GM21515 (cell line): Measurements from ENCODE around the gene PAFAH1B1.
"Not testable (repeated sequence)": the region's sequence is repeated elsewhere in the genome, so short reads cannot be mapped to it uniquely, and the experiment has no call there.

ENCODE experiments used
- ATAC-seq: cut with Tn5 transposase; IDR thresholded peaks from one replicate; pipeline ENCODE4 v1.9.1; 2021; ENCODE audit not compliant: unreplicated experiment

Gene PAFAH1B1

DNA sequence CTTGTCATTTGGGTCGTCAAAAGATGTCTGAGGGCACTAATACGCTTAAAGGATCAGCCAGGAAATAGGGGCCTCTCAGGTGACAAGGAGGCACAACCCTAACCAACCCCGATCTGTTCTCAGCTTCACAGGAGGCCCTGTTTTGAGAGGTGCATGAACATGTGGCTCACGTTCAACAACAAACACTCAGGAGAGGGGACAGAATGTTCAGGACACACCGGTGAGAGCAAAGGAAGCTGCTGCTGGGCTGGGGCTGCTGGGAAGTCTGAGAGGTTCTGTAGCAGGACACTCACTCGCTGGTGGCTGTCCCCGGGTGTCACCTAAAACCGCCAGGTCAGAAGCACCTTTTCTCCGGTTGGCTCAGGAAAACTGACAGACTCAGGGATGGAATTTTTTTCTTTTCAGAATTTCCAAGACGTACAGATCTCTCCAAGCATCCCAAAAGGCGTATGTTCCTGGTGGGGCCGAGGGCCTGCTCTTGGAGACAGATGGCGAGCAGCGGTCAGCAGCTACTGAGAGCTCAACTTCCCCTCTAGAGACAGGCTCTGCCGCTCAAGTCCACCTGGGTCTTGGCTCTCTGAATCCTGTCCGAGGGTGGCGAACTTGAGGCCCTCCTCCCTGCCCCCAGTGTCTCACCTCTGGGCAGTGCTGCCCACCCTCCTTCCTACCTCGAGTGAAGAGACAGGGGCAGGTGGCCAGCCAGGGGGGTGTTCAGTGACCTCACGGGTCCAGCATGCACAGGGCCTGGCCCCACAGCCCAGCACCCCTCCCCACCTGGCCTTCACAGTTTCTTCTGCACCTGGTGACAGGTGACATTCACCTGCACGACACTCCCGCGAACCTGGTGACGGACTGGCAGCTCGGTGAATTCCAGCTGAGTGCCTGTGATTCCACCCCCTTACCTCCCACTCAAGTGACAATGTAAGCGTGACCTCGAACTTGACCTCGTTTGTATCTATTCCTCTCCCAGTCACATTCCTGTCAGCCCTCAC is 95.2 kb downstream of the PAFAH1B1 start:
- no peak for ATAC-seq

DNA sequence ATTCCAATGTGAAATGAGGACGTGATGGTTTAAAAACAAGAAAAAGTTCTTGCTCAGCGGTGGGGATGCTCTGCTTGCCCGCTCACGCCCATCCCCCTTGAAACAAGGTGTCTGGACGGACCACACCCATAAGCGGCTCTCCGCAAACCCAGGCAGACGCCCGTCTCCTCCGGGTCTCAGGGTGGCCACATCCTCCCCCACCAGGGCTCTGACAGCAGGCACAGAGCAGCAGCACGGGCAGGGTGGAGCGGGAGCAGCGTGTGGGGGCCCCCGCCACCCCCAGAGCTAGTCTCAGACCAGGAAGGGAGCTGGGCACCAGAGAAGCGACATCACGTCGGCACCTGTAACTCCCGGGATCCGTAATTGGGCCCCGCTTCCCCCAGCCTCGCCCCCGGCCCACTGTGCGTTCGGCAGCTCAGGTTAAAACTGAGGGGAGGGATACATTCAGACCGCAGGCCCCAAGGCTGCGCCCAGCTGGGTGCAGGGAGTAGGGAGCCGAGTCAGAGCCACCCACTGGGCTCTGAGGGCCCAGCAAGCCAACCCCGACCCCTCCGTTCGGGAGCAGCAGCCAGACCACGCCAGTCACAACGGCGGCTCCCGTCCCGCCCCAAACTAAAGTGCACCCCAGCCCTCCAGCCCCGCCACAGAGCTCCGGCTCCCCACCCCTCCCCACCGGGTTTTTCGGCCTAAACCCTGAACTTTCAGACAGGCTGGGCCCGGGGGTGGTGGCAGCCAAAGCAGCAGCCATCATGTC is 96.1 kb downstream of the PAFAH1B1 start:
- ATAC-seq = no peak

GRCh38 chr17:2690165-2691068 is 97.0 kb downstream of the PAFAH1B1 start:
- ATAC-seq = no peak

- no peak for ATAC-seq
Observed at GRCh38 chr17:2691069-2691871, 97.8 kb downstream of the PAFAH1B1 start.

GRCh38 chr17:2691965-2692780 is 98.7 kb downstream of the PAFAH1B1 start:
- ATAC-seq = no peak

- no peak for ATAC-seq
Observed at GRCh38 chr17:2692781-2693135, 99.3 kb downstream of the PAFAH1B1 start.

DNA sequence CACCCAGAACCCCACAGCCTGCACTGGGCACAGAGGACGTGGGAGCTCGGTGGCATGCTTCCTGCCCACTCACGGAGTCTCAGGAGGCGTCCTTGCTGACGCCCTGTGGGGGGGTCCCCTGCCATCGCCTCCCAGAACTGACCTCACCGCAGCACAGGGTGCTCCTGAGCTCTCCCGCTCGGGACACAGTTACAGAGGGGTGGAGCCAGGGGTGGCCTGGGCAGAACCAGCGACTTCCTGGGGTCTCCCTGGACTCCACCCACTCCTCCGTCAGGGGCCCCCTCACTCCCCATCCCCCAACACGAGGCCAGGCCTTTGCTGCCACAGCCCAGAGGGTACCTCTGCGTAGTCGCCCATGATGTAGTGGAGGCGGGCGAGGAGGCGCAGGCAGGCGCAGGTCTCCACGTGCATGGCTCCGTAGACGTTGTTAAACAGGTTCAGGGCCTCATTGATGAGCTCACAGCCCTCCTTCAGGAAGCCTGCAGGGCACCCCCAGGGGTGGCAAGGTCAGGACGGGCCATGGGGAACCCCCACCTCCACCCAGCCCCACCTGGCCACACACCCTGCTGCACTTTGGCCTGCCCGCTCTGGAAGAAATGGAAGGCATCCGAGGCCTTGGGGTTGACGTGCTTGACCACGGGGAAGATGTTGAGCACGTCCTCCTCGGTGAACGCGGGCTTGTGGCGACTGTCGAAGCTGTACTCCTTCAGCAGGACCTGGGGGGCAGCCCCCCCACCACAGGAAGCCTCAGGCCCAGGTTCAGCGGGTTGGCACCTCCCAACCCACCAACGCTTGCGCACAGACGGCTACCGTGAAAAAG is 100.3 kb downstream of the PAFAH1B1 start:
- ATAC-seq = no peak

- no peak for ATAC-seq
Observed at GRCh38 chr17:2694381-2695242, 101.2 kb downstream of the PAFAH1B1 start.

DNA sequence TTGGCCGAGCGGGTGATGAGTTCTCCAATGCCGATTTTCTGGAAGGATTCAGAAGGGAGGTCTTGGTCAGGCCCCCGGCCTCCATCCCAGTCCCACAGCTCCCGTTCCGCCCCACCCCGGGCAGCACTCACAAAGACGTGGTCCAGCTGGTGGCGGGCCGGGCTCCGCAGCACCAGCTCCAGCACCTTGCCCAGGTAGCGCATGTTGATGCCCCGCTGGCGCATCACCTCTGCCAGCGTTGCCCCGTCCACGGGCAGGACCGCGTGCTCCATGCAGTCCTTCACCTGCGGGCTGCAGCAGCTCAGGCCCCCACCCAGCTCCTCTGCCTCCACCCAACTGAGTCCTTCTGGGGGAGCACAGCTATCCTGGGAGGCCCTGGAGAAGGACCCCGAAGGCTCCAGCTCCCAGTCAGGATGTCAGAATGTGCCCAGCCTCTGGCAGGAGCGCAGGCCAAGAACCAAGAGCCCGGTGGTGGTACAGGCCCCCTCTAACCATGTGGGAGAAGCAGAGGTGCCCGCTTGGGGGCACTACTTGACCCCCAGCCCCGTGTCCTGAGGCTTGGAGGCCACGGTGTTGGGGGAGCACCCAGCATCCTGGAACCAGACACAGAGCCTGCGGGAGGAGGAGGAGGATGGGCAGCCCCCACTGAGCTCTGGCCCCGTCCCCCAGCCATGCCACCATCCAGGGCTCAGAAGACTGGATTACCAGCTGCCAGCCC is 101.9 kb downstream of the PAFAH1B1 start:
- ATAC-seq = no peak

DNA sequence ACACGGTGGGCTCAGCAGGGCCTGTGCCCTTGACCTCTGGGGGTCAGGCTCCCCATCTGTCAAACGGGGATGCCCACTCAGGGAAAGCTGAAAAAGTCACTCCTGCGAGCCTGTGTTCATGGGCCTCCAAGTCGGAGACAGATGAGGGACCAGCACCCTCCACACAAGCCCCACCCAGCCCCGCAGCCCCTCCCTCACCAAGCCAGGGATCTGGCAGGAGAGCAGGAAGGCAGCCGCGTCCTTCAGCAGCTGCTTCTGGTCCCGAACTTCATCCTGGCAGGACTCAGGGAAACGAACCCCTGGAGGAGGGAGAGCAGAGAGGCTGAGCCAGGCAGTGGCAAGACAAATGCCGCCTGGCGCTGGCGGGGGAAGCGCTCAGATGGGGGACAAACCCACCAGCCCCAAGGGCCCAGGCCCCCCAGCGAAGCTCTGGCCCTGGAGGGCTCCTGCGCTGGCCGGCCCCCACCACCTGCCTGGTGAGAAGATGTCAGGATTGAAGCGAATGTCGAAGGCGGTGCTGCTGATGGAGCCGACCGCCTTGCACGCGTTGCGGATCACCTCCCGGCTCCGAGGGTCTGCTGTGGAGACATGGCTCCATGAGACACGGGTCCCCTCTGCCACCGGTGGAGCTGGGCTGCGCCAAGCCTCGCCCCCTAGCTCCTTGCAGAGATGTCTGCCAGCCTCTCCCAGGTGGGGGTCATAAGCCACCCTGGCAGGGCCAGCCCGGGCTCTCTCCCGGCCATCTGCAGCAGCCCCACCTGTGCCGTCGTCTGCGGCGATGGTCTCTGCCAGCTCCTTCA is 102.7 kb downstream of the PAFAH1B1 start:
- no peak for ATAC-seq

GRCh38 chr17:2697611-2698162 is 104.2 kb downstream of the PAFAH1B1 start:
- ATAC-seq = no peak

DNA sequence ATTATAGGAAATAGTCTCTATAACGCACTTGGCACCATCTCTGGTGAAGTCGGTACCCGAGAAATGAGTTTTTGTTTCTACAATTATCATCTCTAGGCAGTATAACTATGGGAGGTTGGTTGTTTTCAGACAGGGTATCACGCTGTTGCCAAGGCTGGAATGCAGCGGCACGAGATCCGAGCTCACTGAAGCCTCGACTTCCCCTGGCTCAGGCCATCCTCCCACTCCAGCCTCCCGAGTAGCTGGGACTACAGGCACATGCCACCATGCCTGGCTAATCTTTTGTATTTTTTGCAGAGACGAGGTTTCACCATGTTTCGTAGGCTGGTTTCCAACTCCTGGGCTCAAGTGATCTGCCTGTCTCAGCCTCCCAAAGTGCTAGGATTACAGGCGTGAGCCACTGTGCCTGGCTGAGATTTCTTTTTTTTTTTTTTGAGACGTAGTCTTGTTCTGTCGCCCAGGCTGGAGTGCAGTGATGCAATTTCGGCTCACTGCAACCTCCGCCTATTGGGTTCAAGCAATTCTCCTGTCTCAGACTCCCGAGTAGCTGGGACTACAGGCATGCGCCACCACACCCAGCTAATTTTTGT is 105.9 kb downstream of the PAFAH1B1 start:
- not testable (repeated sequence) for ATAC-seq

DNA sequence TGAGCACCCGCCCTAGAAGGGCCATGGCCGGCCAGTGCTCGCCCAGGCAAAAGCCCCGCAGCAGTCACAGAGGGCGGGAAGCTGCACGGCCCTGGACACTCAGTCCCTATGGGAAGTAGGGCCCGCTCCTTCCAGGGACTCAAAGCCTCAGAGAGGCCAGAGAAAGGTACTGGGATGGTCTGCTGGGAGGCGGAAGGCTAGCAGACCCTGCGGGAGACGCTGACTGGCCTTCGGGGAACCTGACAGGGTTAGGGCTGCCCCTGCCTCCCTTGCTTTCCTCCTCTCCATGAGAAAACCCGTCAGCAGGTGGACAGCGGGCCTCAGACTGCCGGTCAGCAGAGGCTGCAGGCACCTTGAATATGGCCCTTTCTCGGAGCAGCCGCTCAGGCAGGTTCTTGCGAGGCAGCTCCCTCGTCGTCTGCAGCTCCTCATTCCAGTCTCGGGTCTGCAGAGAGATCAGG is 106.6 kb downstream of the PAFAH1B1 start:
- ATAC-seq = no peak

GRCh38 chr17:2700491-2701141 is 107.2 kb downstream of the PAFAH1B1 start:
- no peak for ATAC-seq
